ENCODE data around the gene UPP2. TPM values are rescaled to one million over a fixed set of nuclear protein-coding genes. Genes with fewer than 3 reads are reported as not detected.

Gene UPP2
- total and polyA plus RNA-seq, 2 of the 8 experiments (the other 6 are each of a cell fraction or from before 2014, with no cell fraction given): not detected

DNA sequence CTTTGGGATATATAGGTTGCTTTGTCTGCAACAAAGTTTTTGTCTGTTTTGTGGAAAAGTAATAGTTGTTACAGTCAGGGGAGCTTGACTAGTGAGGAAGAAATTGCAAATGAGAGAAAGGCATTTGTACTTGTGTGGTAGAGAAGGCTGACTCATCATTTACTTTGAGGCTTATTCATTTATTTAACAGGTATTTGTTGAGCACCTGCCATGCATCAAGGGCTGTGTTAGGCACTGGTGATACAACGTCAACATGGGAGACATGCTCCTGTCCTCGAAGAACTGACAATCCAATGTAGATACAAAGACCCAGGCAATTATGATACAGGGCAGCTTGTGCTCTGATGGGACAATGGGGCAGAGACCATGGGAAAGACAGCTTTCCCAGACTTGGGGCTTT lies 79.5 kb downstream of the UPP2 start:
- Histone ChIP-seq H3K79me1 (ENCODE audit: low read depth, low read length) (no peaks in the 10 kb centered on the region), H2BK15ac (ENCODE audit: low read length) (no peak overlapping the region), H3K56ac (replicated peaks; ENCODE audit: insufficient read length, low read depth, low read length) (no peak overlapping the region), H2BK12ac (ENCODE audit: low read depth, low read length) (no peak overlapping the region), H3K4me2 (ENCODE audit: insufficient read depth in 1 of 2, low read depth in 2 of 2, low read length in 2 of 2) (no peak overlapping the region), H3K36me3 (ENCODE audit: control insufficient read depth in 2 of 4, insufficient read depth in 4 of 4, low read length in 3 of 4) (no peaks in the 10 kb centered on the region), H4K91ac (replicated peaks; ENCODE audit: insufficient read length, low read length) (no peak overlapping the region), H4K8ac (ENCODE audit: extremely low read depth, insufficient read depth, low read length) (no peak overlapping the region), H3K23me2 (ENCODE audit: low read depth, low read length) (no peaks in the 10 kb centered on the region), H3K4me1 (replicated peaks in 1 of 4; ENCODE audit: control insufficient read depth in 3 of 4, insufficient read depth in 4 of 4, low read length in 3 of 4) (peaks cover 0 to 8% (median under 1%) of the 10 kb centered on the region in 4 experiments; a peak in 1 of 7 replicates), H3K4me3 (ENCODE audit: extremely low read depth in 1 of 4, insufficient read depth in 2 of 4, low read depth in 3 of 4, low read length in 4 of 4) (no peak overlapping the region), H3K27ac (ENCODE audit: low read depth, low read length) (no peak overlapping the region), H3K18ac (ENCODE audit: extremely low read depth, low read length) (no peak overlapping the region), H2AK5ac (ENCODE audit: low read depth, low read length) (no peak overlapping the region), H3K23ac (ENCODE audit: insufficient read length) (no peak overlapping the region), H4K20me1 (replicated peaks in 1 of 2; ENCODE audit: control insufficient read depth in 1 of 2, insufficient read depth in 2 of 2, low read length in 2 of 2) (no peaks in the 10 kb centered on the region), H4K5ac (ENCODE audit: insufficient read length, low read depth, low read length) (no peak overlapping the region), H3K9ac (replicated peaks in 1 of 4; ENCODE audit: extremely low read depth in 1 of 4, low read depth in 3 of 4, low read length in 3 of 4) (no peak overlapping the region), H2BK20ac (ENCODE audit: low read length) (no peak overlapping the region), H2AFZ (ENCODE audit: low read length) (no peak overlapping the region), H3K27me3 (replicated peaks in 1 of 4; ENCODE audit: control insufficient read depth in 3 of 4, extremely low read depth in 1 of 4, insufficient read depth in 3 of 4, low read length in 3 of 4) (no peaks in the 10 kb centered on the region), H2BK5ac (ENCODE audit: low read depth, low read length) (no peak overlapping the region), H3K4ac (replicated peaks; ENCODE audit: insufficient read length, low read depth, low read length) (no peak overlapping the region), H3K79me2 (ENCODE audit: control insufficient read depth in 1 of 2, insufficient read depth in 2 of 2, low read length in 2 of 2) (no peaks in the 10 kb centered on the region), H2BK120ac (replicated peaks; ENCODE audit: low read depth, low read length) (no peak overlapping the region), H3K14ac (ENCODE audit: insufficient read length) (no peak overlapping the region), H3K9me3 (ENCODE audit: insufficient read depth in 2 of 2, low read depth in 1 of 2, low read length in 1 of 2) (no peaks in the 10 kb centered on the region)
- CTCF ChIA-PET (ENCODE audit: partially characterized antibody): interaction anchor here (0.9 to 2.4 kb wide), 6 partner anchors 8 to 565 kb away, joined by 3 to 10 read pairs (median 4); no protein-coding TSS in a partner anchor
- DNase-seq (ENCODE audit: low read depth in 1 of 2, low spot score in 2 of 2): no peak
- TF ChIP-seq KDM4A (IDR thresholded peaks at IDR 0.05; ENCODE audit: low read depth, low read length, severe bottlenecking) (no peak), MAFK (IDR thresholded peaks at IDR 0.05; ENCODE audit: low read depth, low read length) (0 out of 2 replicates have a peak, but pooled peaks have one; percentile 60), NRF1 (IDR thresholded peaks at IDR 0.05; ENCODE audit: low read depth, low read length) (no peak), ASH2L (IDR thresholded peaks at IDR 0.05; ENCODE audit: low read length) (no peak)
- POLR2A ChIA-PET (ENCODE audit: partially characterized antibody): no interaction called here
- no peak for FAIRE-seq
- 83% methylated on average over 2 of the region's 2 CpGs; no CpG with 5 or more reads in 1 of the 2 experiments for WGBS, 2 experiments (ENCODE audit: extremely low coverage in 1 of 2, insufficient coverage in 1 of 2, insufficient read length in 1 of 2, insufficient replicate concordance in 2 of 2, low coverage in 1 of 2, low lambda C conversion rate in 2 of 2, missing lambda C conversion rate in 1 of 2)
